HG03175 (cell line): ENCODE results near the gene RNF115.
"Not testable (repeated sequence)": the region's sequence is repeated elsewhere in the genome, so short reads cannot be mapped to it uniquely, and the experiment has no call there.

ENCODE experiments used
- ATAC-seq: cut with Tn5 transposase; IDR thresholded peaks from one replicate; pipeline ENCODE4 v1.9.1; 2021; ENCODE audit warnings: mild to moderate bottlenecking, moderate library complexity; ENCODE audit not compliant: unreplicated experiment

The RNF115 gene

DNA sequence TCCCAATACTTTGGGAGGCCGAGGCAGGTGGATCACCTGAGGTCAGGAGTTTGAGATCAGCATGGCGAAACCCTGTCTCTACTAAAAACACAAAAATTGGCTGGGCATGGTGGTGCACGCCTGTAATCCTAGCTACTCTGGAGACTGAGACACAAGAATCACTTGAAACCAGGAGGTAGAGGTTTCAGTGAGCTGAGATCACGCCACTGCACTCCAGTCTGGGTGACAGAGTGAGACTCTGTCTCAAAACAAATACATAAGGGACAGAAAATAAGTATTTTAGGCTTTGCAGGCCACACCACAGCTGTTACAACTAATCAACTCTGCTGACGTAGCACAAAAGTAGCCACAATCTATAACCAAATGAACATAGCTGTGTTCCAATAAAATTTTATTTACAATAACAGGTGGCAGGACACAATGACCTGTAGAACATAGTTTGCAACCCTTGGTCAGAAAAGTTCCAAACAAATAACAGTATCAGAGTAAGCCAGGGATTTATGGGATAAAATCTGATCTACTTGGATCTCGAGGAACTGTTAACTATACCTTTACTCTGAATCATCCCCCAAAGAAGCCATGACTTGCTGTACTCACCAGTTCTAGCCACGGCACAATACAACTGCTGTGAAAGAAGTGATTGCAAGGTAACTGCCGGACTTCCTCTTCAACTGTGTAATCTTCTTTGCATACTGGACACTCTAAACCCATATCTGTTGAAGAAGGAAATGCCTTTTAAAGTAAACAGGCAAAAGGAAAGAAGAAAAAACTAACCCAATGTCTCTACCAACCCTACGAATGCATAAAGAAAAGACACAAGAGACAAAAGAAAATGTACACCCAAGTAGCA, 76.3 kb downstream of the RNF115 start:
- no peak for ATAC-seq

DNA sequence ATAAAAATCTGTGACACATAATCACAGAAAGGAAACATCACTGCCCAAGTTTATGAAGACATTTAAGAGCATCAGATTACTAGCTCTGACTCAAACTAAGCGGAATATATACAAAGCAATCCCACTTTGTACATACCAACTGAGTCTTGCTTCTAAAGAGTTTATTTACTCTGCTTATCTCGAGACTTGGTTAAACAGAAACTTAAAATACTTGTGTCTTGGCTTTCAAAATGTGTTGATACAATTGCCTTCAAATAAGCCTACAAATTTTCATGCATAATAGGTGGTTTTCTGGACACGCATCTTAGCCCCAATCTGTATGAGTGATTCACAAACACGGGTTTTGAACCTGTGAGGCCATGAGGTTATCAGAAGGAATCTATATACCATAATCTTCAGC, 83.6 kb downstream of the RNF115 start:
- no peak for ATAC-seq

DNA sequence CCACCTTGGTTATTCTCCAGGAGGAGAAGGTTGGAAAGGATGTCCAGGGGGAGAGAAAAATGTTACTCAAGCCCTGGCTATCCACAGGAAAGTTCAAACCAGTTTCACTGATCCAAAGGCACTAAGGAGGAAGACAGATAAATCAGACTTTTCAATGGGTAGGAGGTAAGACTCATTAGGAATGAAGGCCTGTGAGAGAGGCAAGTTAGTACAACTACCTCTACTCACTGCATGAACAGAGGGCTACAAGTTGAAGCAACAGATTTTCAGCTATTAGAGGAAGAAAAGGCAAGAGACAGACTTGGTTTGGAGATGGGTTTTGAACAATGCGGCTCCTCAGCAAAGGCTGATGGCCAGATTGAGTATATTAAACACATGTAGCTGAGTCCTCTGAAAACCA, 87.7 kb downstream of the RNF115 start:
- no peak for ATAC-seq

DNA sequence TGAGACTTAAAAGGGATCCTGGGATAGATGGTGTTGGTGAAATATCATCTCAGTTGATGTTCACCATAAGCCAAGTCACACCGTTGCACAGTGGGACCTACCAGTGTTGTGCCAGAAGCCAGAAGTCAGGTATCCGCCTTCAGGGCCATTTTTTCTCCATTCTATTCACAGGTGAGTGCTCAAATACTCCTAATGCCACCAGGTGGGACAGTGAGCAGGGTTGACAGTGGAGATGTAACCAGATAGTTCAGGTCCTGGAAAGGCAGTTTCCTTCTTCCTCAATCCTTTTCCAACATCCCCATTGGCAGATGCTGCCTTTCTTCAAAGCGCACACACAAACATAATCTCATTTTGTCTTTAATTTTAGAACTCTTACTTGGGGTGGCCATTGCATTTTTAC, 93.0 kb downstream of the RNF115 start:
- no peak for ATAC-seq

DNA sequence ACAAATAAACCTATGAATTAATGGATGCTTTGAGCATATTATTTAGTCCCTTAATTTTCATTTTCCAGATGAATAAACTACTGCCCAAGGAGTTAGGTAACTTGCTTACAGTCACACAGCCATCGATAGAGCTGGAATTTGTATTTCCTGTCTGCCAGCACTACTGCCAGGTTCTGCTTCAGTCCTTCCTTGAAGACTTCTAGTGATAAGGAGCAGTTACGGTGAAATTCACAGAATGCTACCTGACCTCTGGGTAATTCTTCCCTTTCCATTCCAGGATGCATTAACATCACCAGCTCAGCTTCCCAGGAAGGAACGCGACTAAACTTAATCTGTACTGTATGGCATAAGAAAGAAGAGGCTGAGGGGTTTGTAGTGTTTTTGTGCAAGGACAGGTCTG, 93.4 kb downstream of the RNF115 start:
- ATAC-seq, result no peak

DNA sequence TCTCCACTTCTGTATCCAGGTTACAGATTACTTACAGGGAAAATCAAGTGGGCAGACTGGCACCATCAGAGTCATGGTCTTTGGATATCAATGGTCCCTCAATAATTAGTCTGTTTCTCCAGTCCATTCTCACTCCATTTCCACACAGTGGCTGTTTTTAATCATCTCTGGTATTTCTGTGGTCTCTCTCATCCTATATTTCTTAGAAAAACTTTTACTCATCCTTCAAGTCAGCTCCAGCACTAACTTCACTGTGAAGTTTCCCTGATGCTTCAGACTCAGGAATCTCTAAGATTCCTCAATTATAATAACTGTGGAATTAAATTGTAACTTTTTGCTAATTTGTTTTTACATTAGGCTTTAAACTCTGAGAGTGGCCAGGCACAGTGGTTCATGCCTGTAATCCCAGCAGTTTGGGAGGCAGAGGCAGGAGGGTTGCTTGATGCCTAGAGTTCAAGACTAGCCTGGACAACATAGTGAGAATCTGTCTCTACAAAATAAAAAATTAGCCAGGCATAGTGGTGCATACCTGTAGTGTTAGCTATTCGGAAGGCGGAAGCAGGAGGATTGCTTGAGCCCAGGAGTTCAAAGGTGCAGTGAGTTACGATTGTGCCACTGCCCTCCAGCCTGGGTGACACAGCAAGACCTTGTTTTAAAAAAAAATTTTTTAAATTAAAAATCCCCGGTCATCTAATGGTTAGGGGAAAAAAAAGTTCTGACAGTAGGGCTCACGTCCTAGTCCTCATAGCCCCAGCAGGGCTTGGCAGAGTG, 94.0 kb downstream of the RNF115 start:
- ATAC-seq, result no peak

DNA sequence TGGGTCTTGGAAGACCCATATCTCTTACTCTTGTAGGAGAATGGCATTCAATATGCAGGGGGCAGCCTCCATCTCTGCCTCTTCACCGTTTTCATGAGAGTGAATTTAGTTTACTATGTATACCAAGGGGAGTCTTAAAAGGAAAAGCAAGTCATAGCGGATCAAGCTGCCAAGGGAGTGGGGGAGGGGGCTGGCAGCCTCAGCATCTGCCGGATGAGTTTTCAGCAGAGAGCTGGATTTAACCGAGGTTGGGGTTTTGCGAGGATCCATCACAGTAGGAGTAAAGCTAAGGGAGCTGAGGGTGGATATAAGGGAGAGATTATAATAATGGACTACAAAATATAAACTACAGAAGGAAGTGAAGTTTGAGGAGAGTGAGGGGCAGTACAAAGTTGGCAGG, 94.7 kb downstream of the RNF115 start:
- ATAC-seq, result no peak

DNA sequence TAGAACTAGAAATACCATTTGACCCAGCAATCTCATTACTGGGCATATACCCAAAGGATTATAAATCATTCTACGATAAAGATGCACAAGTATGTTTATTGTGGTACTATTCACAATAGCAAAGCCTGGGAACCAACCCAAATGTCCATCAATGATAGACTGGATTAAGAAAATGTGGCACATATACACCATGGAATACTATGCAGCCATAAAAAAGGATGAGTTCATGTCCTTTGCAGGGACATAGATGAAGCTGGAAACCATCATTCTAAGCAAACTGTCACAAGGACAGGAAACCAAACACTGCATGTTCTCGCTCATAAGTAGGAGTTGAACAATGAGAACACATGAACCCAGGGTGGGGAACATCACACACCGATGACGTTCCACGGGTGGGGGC, 97.7 kb downstream of the RNF115 start:
- not testable (repeated sequence) for ATAC-seq

DNA sequence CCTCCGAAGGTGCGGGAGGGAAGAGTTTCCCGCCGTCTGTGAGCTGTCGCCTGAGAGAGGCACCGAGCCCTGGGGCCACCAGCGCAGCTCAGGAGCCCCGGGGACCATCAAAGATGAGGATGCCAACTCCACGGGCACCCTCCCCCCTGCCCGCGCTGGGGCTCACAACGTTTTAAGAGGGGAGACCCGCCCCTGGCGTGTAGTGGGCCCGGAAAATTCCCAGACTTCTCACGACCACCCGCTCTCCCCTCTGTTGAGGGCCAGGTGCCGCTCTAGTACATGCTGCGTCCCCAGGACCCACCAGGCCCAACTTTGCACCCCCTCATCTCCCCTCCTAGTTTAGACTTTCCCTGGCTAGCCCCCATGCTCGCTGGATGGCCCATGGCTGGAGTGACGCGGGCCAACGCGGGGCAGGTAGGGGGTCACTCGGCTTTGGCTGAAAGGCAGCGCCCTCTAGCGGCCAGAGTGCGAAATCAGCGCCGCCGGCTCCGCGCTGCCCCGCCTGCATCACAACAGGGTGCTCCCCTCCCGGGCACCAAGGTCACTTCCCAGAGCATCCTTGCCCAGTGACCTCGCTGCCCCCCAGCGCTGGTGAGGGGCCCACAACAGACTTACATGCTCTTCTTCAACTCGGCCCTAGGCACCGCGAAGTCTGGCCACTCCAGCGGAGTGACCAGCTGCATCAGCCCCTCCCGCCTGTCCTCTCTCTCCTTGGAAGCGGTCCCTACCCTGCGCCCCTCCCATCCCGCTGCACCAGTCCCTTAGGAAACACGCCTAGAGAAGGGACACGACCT, 102.8 kb downstream of the RNF115 start:
- peak; percentile 68 for ATAC-seq

DNA sequence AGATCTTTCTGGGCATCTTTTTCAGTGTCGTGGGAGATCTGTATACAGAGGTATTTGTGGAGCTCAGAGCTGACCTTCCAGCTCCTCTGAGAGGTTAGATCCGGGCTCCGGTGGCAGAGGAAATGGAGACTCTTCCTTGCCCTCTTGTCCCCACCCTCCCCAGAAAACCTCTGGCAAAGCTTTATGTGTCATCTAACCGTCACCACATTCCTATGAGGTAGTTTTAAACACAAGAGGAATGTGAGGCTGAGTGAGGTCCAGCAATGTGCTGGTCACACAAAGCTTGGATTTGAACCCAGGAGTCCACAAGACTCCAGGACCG, 103.4 kb downstream of the RNF115 start:
- ATAC-seq, result no peak

DNA sequence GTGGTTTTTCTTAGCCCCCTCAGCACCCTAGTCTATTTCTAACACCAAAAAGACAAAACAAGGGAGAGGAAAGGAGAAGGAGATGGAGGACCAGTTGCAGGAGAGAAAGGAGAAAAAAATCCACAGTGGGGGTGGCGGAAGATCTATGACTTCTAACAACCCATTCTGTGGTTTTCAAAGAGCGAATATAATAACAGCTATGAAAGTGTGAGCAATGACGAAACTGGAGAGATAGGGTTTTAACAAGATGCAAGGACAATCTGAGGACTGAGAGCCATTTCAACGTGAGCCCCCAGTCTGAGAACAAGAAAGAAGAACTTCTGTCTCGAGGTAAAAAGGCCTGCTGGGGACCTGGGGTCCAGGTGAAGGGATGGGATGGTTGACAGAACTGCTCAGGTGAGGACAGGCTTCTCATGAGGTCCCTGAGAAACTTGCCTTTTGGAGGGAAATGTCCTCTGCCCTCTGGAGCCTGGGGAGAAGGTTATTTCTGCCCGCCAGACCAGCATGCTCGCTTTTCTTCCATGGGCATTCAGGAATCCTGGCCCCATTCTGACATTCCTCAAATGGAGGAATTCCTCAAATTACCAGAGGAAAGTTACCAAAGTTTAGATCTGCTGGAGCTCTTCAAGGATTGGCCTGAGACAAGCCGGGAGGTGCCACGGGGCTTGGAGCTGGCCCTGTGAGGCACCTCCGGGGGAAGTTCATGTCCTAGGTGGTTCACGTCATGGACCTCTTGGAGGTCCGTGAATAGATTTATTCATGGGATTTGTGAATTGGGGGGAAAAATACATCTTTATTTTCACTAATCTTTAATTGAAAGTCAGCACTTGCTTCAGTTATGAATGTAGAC, 104.4 kb downstream of the RNF115 start, which contains the start of gene CD160:
CD160 (plus strand) TSS at position 270 of the 850 bp plus-strand sequence. CDS start 8,829 bp downstream, outside the sequence.
- no peak for ATAC-seq

DNA sequence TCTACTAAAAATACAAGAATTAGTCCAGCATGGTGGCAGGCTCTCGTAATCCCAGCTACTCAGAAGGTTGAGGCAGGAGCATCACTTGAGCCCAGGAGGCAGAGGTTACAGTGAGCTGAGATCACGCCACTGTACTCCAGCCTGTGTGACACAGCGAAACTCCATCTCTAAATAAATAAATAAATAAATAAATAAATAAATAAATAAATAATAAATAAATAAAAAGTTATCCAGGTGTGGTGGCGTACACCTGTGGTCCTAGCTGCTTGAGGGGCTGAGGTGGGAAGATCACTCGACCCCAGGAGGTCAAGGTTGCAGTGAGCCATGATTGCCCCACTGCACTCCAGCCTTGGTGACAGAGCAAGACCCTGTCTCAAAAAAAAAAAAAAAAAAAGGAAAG, 105.4 kb downstream of the RNF115 start:
- ATAC-seq, result not testable (repeated sequence)

DNA sequence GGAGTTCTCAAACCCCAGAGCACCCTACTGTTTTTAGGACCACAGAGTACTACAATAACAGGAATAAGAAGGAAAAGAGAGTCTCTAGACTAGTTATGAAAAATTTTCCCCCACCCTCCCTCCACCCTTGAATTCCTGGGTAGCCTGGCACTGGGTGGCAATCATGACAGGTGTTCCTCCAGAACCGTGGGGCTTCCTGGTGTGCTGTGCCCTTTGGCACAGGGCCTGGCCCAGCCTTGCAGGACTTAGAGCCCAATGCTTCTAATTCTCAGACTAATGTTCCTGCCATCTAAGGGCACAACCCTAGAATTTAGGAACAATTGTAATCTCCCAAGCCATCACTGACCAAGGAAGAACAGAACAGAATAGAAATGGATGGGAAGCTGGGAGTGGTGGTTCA, 106.1 kb downstream of the RNF115 start:
- no peak for ATAC-seq

DNA sequence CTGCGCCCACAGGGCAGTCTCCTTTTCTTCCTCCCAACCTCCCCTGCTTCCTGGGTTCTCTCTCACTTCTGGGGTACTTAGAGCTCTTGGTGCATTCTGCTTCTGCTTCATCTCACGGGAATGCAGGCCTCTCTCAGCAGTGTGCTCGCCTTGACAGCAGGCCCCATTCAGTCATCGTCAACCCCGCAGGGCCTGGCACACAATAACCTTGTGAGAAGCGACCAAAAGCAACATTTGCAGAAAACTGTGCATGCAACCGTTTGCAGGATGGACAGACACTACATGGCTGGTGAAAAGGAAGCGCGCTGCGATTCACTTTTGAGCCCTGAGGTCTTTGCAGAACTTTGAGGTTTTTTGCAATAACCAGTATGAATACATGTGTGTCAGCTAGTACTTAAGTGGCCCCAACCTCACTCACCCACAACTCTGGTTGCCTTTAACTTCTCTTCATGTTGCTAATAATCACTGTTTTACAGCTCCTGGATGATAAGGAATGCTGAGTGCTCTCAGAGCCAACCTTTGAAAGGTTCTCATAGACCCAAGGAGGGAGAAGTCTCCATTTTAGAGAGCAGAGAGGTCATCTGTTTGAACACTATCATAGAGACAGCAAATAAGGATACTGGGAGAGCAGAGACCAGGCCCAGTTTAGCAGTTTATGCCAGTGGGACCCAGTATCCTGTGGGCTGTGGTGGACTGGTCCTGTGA, 107.1 kb downstream of the RNF115 start:
- no peak for ATAC-seq

DNA sequence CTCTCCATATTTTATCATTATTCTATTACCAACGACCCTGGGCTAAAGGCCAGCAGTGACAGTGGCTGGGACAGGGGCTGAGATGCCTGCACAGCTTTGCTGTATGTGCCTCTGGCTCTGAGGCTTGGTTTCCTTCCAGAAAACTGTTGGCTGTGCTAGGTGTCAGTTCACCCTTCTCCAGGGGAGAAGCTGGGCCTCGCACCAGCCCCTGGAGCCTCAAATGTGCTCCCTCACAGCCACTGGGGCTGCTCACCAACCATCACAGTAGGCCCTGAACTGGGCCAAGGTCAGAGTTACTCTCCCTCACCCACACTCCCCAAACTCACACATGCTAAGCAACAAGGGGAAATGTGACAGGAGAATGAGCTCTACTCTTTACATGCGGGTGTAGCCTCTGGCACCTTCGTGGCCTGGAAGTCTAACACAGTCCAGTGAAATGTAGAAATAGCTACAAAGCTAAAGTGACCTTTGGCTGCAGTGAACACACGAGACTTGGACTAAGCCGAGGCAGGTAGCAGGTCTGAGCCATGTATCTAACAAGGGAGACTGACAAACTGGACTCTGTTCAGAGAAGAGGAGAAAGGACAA, 109.3 kb downstream of the RNF115 start:
- ATAC-seq, result no peak

DNA sequence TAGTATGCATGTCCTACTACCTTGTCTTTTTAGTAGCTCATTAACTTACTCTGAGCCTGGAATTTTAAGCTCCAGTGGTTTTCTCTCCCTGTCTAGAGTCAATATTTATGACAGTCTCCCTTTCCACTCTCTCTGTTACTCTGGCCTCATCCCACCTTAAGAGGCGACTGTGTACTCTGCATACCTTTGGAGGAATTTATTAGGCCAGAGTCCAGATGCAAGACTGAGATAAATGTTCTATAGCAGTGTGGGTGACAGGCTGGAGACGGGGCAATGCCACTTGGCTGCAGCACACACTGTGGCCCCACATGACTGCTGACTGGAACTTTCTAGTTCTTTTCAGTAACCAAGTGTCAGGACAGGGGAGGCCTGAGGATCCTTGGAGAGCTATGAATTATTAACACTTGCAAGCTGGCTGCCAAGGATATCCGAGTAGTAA, 112.7 kb downstream of the RNF115 start:
- no peak for ATAC-seq

DNA sequence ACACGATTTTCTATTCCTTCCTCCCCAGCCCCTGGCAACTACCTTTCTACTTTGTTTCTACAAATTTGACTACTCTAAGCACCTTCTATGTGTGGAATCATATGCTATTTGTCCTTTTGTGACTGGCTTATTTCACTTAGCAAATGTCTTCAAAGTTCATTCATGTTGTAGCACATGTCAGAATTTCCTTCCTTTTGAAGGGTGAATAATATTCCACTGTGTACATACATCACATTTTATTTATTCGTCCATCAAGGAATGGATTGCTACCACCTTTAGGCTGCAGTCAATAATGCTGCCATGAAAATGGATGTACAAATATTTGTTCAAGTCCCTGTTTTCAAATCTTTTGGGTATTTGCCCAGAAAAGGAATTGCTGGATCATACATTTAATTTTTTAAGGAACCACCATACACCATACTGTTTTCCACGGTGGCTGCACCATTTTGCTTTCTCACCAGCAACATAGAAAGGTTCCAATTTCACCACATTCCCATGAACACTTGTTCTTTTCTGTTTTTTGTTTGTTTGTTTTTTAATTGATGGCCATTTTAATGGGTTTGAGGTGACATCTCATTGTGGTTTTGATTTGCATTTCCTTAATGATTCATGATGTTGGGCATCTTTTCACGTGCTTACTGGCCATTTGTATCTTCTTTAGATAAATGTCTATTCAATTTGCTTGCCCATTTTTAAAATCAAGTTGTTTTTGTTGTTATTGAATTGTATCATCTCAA, 113.4 kb downstream of the RNF115 start:
- ATAC-seq, result no peak

DNA sequence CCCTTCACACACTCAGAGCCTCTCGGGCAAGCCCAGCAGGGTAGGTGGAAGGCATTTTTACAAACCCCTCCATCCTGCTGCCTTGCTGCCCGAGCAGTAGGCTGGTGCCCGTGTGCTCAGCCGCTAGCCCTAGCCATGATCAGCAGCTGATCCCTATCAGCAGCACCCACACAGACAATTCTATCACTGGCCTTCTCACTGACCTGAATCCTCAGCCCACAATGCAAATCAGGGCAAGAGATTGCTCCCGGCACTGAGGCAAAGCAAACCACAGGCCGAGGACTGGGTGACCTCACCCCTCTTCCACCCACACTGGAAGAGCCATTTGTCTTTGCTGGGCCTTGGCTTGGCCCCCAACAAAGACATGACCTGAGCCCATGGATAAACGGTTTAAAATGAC, 115.8 kb downstream of the RNF115 start:
- no peak for ATAC-seq
